Transverse colon (tissue), 4 donors: Measurements from ENCODE around the gene ABAT. TPM values are rescaled to one million over a fixed set of nuclear protein-coding genes. Genes with fewer than 3 reads are reported as not detected.

ENCODE experiments used
- DNase-seq: peaks from one replicate; pipeline ENCODE4 v3.0.0-alpha.2; 2019
- H3K27ac ChIP-seq, 4 donors: fragments of 200-600 bp; sonication (generic); 2 replicates each; pipeline ENCODE4 v1.5.1; 2016 to 2018; ENCODE audit warnings: inconsistent platforms in 4 of 4
- H3K27me3 ChIP-seq: fragments of 200-600 bp; sonication (generic); 2 replicates; pipeline ENCODE4 v1.5.1; 2017; ENCODE audit warnings: inconsistent platforms
- H3K36me3 ChIP-seq, 4 donors: fragments of 200-600 bp; sonication (generic); 2 replicates each; pipeline ENCODE4 v1.5.1; 2017 to 2019; ENCODE audit warnings: inconsistent platforms in 4 of 4
- H3K4me1 ChIP-seq, 4 donors: fragments of 200-600 bp; sonication (generic); 2 replicates each; pipeline ENCODE4 v1.5.1; 2017 to 2020; ENCODE audit warnings: inconsistent platforms in 4 of 4
- H3K4me3 ChIP-seq, 4 donors: fragments of 200-600 bp; sonication (generic); 1 replicate in 1 of 4; 2 replicates in 3 of 4; pipeline versions ENCODE4 v1.5.1 to v1.6.1; 2017 to 2019; ENCODE audit warnings: inconsistent platforms in 4 of 4
- H3K9me3 ChIP-seq, 2 donors: fragments of 200-600 bp; sonication (generic); 2 replicates each; pipeline ENCODE4 v1.5.1; 2017 to 2019; ENCODE audit warnings: inconsistent platforms in 2 of 2
- CTCF ChIP-seq, 5 experiments: fragments of 200-600 bp in 3 of 5; fragments of 450-650 bp in 2 of 5; sonication (generic) in 3 of 5; IDR thresholded peaks; 1 replicate in 2 of 5; 2 replicates in 3 of 5; pipeline ENCODE4 v1.5.1; 2016 to 2017; ENCODE audit warnings: antibody characterized with exemption in 5 of 5, inconsistent platforms in 3 of 5, mild to moderate bottlenecking in 2 of 5, moderate library complexity in 1 of 5
- EP300 ChIP-seq: sonication (generic); formaldehyde crosslinking; IDR thresholded peaks from one replicate; pipeline ENCODE4 v1.6.1; 2017; ENCODE audit warnings: antibody characterized with exemption, low read depth
- POLR2A ChIP-seq: fragments of 450-650 bp; IDR thresholded peaks from one replicate; pipeline ENCODE4 v1.6.1; 2016; ENCODE audit warnings: antibody characterized with exemption, mild to moderate bottlenecking, moderate library complexity
- POLR2AphosphoS5 ChIP-seq, 3 donors: sonication (generic); formaldehyde crosslinking; IDR thresholded peaks; one replicate each; pipeline ENCODE4 v1.6.1; 2016; ENCODE audit warnings: antibody characterized with exemption in 3 of 3
- WGBS, 2 donors: methylation state at CpG; one replicate each; pipeline ENCODE4 v1.1.5; 2018; ENCODE audit warnings: low coverage in 1 of 2; 5-methylcytosine and 5-hydroxymethylcytosine counted together
- in situ Hi-C, 4 donors: fragments of 200-750 bp; cut with MboI; loops; one replicate each; pipeline versions ENCODE4 v1.15.0 to v1.15.1; 2017; ENCODE audit warnings: low sequenced_read_pairs in 3 of 4, low pct_ligation_motif_present in 1 of 4, low pct_unique_long_range_greater_than_20kb in 1 of 4
- intact Hi-C: fragments of 100-400 bp; cut with DNase I; formaldehyde crosslinking; loops from one replicate; pipeline ENCODE4 v1.15.1; 2023; ENCODE audit warnings: low total_unique reads
- total RNA-seq, 4 donors: library from RNA; depleted of rRNA; stranded (reverse); fragments of >200 nt; gene quantifications; one replicate each; pipeline ENCODE4 v1.1.0, GENCODE V29; 2016

ABAT gene
- total RNA-seq, 4 donors from 2014 or later: 15.7 to 35.2 (median 21.7) TPM

GRCh38 chr16:8768692-8769091, 94.3 kb downstream of the ABAT start:
- DNase-seq: no peak
- no peaks in the 10 kb centered on the region for H3K27me3 ChIP-seq
- intact Hi-C loops: no loop called here
- no peaks in the 10 kb centered on the region for H3K36me3 ChIP-seq
- no peak overlapping the region for H3K27ac ChIP-seq
- no peak overlapping the region for H3K4me3 ChIP-seq
- no peaks in the 10 kb centered on the region for H3K9me3 ChIP-seq
- in situ Hi-C loops: no loop called here
- TF ChIP-seq POLR2A (no peak), POLR2AphosphoS5 (IDR thresholded peaks at IDR 0.05) (no peak), EP300 (no peak), CTCF (IDR thresholded peaks at IDR 0.05) (no peak)
- WGBS, 2 donors: 86 to 88% methylated on average over 5 to 12 of the region's 12 CpGs
- H3K4me1 ChIP-seq: no peaks in the 10 kb centered on the region

- TF ChIP-seq EP300 (no peak), CTCF (IDR thresholded peaks at IDR 0.05) (no peak), POLR2A (no peak), POLR2AphosphoS5 (IDR thresholded peaks at IDR 0.05) (no peak)
- H3K27me3 ChIP-seq: no peaks in the 10 kb centered on the region
- H3K27ac ChIP-seq: no peak overlapping the region
- no peak for DNase-seq
- H3K4me1 ChIP-seq: no peaks in the 10 kb centered on the region
- 68 to 69% methylated on average over 3 of the region's 3 CpGs for WGBS, 2 donors
- H3K9me3 ChIP-seq: no peaks in the 10 kb centered on the region
- intact Hi-C loops (no loop called here), in situ Hi-C loops (no loop called here)
- no peaks in the 10 kb centered on the region for H3K36me3 ChIP-seq
- H3K4me3 ChIP-seq: no peak overlapping the region
Observed at GRCh38 chr16:8773537-8773936, 99.1 kb downstream of the ABAT start.

GRCh38 chr16:8774208-8774607, 99.8 kb downstream of the ABAT start:
- 40 to 63% methylated on average over 5 to 11 of the region's 11 CpGs for WGBS, 2 donors
- Histone ChIP-seq H3K36me3 (no peaks in the 10 kb centered on the region), H3K27me3 (no peaks in the 10 kb centered on the region), H3K4me1 (no peaks in the 10 kb centered on the region), H3K4me3 (no peak overlapping the region), H3K27ac (no peak overlapping the region), H3K9me3 (no peaks in the 10 kb centered on the region)
- intact Hi-C loops: no loop called here
- in situ Hi-C loops: no loop called here
- TF ChIP-seq CTCF (IDR thresholded peaks at IDR 0.05) (no peak), POLR2AphosphoS5 (IDR thresholded peaks at IDR 0.05) (no peak), EP300 (no peak), POLR2A (no peak)
- no peak for DNase-seq

GRCh38 chr16:8775359-8775758, 100.9 kb downstream of the ABAT start:
- TF ChIP-seq POLR2AphosphoS5 (IDR thresholded peaks at IDR 0.05) (no peak), POLR2A (no peak), EP300 (no peak), CTCF (IDR thresholded peaks at IDR 0.05) (no peak)
- intact Hi-C loops: no loop called here
- Histone ChIP-seq H3K36me3 (no peaks in the 10 kb centered on the region), H3K27ac (no peak overlapping the region), H3K4me1 (no peaks in the 10 kb centered on the region), H3K9me3 (no peaks in the 10 kb centered on the region), H3K4me3 (no peak overlapping the region), H3K27me3 (no peaks in the 10 kb centered on the region)
- no peak for DNase-seq
- 80% methylated on average over 1 of the region's 1 CpG; no CpG with 5 or more reads in 1 of the 2 donors for WGBS, 2 donors
- in situ Hi-C loops: loop anchor here in 2 of 4 donors (25.0 kb wide), 1 partner anchor 213 kb away; no protein-coding TSS in a partner anchor
